ENCODE results near the gene NSMCE1.

GRCh38 chr16:27240948-27241531 is 27.5 kb downstream of the NSMCE1 start:
- no peak for TF ChIP-seq CTCF (IDR thresholded peaks at IDR 0.05)
- no peak for TF ChIP-seq EZH2 (IDR thresholded peaks at IDR 0.05; ENCODE audit: borderline replicate concordance, insufficient read depth, low read depth, low read length, poor library complexity, severe bottlenecking)

Data from B cell (primary cell).